A549 treated with dexamethasone at 1 μM for 4 hours (cell line): ENCODE measurements around the gene MED29. TPM values are rescaled to one million over a fixed set of nuclear protein-coding genes. Genes with fewer than 3 reads are reported as not detected.

Experiments used
- total RNA-seq: library from RNA; stranded (reverse); fragments of 200-300 nt; extraction: Qiagen RNA extraction; gene quantifications from 5 replicates; pipeline ENCODE4 v1.2.3, GENCODE V29; 2022

The MED29 gene, protein sequence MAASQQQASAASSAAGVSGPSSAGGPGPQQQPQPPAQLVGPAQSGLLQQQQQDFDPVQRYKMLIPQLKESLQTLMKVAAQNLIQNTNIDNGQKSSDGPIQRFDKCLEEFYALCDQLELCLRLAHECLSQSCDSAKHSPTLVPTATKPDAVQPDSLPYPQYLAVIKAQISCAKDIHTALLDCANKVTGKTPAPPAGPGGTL
- total RNA-seq = 66.9 to 81.5 TPM (median 79.2 TPM) in 5 replicates

DNA sequence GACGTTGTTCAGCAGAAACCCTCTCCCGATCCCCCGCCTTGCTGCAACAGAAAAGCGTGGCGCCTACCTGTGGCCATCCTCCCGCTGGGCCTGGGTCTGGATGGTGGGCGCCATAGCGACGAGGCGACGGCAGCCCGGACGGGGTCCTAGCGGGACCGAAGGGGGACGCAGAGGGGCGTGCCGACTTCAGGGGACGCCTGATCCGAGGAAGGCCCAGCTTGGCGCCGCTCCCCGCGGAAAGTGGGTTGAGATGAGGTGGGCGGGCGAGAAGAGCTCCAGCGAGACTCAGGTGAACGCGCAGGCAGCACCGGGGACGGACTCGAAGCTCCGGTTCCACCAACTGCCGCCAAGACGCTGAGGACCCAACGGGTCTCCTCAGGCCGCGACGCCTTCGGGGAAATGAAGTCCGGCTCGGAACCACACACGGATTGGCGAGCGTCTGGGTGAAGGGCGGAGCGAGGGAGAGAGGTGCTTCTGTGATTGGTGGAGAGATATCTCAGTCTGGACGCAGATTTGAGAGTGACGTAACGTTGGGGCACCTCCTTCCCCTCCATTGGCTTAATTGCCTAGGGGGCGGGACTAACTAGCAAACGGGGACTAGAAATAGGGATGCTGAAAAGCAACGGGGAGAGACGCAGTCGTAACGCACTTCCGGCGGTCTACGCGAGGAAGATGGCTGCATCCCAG lies at the start of gene MED29, which contains the start of gene PAF1:
TSS of gene MED29 (plus strand) at position 628 of the 687 bp plus-strand sequence. CDS start at position 673, 45 bp downstream.
TSS of gene PAF1 (minus strand) at position 356 of the 687 bp plus-strand sequence. CDS start at position 114, 242 bp downstream.

DNA sequence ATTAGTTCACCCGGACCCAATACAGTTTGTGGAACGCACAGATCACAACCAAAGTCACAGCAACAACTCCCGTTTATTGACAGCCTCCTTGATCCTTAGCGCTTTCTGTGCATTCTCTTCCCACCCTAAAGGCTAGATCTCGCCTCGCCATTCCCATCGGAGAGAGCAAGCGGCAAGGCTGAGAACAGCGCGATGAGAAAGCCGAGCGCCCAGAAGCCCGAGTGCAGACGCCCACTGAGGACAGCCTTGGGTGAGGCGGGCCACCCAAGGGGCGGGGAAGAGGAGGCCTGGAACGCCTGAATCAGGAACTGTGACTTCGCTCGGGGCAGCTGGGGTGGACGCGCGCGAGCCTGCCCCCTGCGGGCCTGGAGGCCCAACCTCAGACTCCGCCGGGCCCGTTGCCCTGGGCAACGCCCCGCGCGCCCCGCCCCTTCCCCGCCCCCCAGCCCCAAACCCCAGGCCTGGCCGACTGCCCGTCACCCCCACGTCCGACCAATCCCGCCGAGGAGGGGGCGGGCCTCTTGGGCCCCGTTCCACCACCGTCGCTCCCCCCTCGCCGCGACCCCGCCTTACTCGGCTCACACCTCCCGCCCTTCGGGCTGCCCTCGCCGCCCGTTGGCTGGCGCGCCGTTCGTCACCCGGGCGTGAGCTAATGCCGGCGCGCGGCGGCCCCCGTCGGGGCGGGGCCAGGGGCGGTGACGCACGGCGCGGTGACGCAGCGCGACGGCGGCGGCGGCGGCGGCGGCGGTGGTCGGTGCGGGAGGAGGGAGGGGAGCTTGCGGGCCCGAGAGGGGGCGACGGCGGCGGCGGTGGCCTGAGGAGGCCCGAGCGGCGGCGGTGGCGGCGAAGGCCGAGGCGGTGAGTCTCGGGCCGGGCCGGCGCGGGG lies 49.2 kb upstream of the MED29 start, which contains the start of gene SAMD4B:
TSS of gene SAMD4B (plus strand) at position 703 of the 886 bp plus-strand sequence. CDS start 14,473 bp downstream, outside the sequence.

DNA sequence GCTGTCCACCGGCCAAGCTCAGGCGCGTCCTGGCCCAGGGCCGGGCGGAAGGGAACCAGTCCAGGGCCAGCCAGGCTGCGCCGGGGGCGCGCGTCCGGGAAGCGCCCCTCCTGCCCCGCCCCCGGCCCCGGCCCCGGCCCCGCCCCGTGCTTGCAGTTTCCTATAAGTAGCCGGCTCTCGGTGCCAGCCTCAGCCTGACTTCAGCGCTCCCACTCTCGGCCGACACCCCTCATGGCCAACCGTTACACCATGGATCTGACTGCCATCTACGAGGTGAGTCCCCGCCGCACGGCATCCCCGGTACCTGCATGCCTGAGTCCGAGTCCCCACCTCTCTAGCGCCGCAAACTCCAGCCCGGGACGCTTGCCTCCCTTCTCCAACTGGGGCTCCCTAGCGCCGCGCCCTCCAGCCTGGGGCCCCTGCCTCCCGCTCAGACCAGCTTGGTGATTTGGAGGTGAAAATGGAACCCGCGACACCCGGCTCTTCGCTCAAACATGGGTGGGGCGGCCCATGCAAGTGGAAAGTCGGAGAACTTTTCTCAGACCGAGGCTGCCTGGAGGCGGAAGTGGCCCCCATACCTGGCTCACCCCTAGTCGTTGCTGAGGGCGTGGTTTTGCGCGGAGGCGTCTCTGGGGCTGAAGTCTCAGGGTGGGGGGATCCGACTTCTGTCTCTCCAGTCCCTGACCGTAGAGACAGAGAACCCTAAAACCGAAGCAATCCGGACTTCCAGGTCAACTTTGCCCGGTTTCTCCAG lies 15.7 kb downstream of the MED29 start, which contains the start of gene ZFP36:
TSS of gene ZFP36 (plus strand) at position 192 of the 754 bp plus-strand sequence. CDS start at position 250, 58 bp downstream.

DNA sequence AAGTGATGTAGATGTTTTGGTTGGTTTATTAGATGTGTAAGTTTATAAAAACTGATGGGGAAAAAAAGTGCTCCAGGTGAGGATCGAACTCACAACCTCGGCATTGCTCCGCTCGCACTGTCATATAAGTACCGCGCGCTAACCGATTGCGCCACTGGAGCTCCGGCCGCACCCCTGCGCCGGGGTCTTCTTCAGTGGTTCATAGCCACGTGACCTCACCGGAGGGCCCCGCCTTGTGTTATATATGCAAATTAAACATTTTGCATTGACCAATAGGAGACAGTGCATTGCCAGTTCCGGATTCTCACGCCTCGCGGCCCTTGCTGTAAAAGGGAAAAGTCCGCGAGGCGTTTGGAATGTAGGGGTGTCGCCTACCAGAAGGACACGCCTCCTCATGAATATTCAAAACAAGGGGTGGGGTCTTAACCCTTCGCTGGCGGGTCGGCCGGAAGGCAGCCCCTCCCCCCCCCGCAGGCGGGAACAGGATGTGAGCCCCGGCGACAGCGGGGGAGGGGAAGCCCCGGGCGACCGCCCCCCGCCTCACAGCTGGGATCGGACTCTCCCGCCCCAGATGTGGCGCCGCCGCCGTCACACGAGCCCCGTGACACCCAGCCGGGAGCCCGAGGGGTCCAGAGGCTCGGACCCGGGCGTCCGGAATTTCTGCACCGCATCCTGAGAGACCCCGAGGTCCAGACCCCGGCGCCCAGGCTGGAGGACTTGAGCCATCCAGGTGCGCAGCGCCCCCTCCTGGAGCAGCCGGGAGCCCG lies 21.1 kb downstream of the MED29 start, which contains the start of gene PLEKHG2:
TSS of gene PLEKHG2 (plus strand) at position 570 of the 767 bp plus-strand sequence. CDS start 1,418 bp downstream, outside the sequence.

DNA sequence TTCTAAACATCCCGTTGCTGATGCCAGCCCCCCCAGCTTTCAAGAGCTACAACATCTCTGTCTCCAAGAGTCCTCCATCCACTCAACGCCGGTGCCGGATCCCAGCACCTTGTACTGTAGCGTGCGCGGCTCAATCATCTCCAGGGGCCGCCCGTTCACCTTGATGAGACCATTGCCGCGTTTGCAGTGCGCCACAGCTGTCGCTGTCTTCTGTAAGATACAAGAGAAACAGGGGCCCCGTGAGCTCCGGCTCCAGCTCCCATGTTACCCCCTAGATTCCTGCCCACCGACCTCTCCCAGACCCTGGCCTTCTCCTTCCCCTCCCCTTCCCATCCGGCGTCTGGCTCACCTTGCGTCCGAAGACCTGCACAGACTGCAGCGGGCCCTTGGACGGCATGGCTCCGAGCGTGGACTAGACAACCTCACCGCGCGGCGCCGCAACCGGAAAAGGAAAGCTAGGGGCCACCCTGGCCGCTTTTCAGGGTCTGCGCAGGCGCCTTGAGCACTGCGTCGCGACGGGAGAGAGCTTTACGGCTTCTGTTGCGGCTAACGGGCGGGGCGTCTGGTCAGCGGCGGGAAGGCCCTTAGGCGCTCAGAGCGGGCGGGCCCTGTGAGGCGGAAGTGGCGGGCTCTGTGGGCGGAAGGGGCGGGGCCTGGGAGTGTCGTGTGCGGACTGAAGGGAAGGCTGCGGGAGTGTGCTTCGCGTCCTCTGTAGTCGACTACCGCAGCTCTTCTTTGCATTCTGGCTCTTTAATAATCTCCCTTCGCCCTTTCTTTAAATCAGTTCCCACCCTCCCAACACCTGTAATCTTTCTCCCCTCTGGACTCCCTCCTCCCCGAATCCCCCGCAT lies 44.5 kb downstream of the MED29 start, which contains the start of gene RPS16:
TSS of gene RPS16 (minus strand) at position 451 of the 851 bp plus-strand sequence. CDS start at position 397, 54 bp downstream.

DNA sequence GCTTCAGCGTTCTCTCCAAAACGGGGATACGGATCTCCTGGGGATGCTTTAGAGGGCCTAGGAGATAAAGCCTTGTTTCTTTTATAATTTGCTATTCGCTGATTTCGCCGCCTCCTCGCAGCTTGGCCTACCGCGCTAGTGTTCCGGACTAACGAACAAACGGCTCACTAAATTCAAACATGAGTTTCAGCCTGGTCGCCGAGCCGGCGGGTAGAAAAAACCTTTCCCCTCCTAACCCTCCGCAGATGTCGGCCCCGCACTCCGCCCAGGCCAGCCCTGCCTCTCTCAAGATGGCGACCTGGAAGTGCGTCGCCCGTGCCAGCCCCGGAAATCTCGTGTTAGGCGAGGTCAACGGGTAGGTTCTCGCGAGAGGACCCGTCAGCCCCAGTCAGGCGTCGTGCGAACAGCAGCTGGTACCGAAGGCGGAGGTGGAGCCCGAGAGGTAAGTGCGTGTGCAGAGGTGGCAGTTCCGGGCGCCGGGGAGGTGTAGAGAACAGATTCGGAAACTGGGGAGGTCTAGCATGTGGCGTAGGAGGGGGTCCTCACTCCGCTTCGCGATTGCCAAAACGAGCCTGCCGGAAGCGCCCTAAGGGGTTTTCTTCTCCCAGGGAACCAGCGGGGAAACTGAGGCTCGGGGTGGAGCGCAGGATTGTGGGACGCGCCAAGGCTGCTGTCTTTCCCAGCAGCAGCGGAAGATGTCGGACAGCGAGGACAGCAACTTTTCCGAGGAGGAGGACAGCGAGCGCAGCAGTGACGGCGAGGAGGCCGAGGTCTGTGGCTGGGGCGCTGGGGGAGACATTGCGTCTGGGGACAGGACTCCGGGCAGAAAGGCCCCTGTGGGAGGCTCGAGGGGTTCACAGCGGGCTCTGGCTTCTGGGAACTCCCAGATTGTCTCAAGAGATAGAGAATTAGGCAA lies 54.3 kb downstream of the MED29 start, which contains the start of gene SUPT5H:
TSS of gene SUPT5H (plus strand) at position 387 of the 916 bp plus-strand sequence. CDS start at position 696, 309 bp downstream.

Other genes starting within 250 kb of the MED29 start
- gene NCCRP1, start 194.4 kb upstream of the MED29 start, total RNA-seq = 1.0 to 1.7 TPM (median 1.5 TPM) in 5 replicates
- gene SYCN, start 187.1 kb upstream of the MED29 start, total RNA-seq = not detected in 5 replicates
- gene IFNL3, start 146.4 kb upstream of the MED29 start, total RNA-seq = not detected in 5 replicates
- gene IFNL4, start 142.5 kb upstream of the MED29 start, total RNA-seq = not detected in 5 replicates
- gene IFNL2, start 123.0 kb upstream of the MED29 start, total RNA-seq = not detected in 5 replicates
- gene IFNL1, start 95.0 kb upstream of the MED29 start, total RNA-seq = 0.16 to 0.26 TPM in 2 of 5 replicates, not detected in the others
- 6.3 to 10.8 TPM (median 9.6 TPM) in 5 replicates for gene LRFN1, start 70.5 kb upstream of the MED29 start, total RNA-seq
- 0.31 TPM in 1 of 5 replicates, not detected in the others for gene GMFG, start 55.3 kb upstream of the MED29 start, total RNA-seq
- gene SAMD4B, start 49.0 kb upstream of the MED29 start, total RNA-seq = 101 to 193 TPM (median 189 TPM) in 5 replicates
- 70.3 to 88.0 TPM (median 86.0 TPM) in 5 replicates for gene PAF1, start 272 bp upstream of the MED29 start, total RNA-seq
- gene ZFP36, start 15.5 kb downstream of the MED29 start, total RNA-seq = 195 to 324 TPM (median 282 TPM) in 5 replicates
- 60.4 to 147 TPM (median 118 TPM) in 5 replicates for gene PLEKHG2, start 21.3 kb downstream of the MED29 start, total RNA-seq
- gene RPS16, start 44.6 kb downstream of the MED29 start, total RNA-seq = 6,292 to 6,945 TPM (median 6,439 TPM) in 5 replicates
- gene SUPT5H, start 54.2 kb downstream of the MED29 start, total RNA-seq = 141 to 199 TPM (median 189 TPM) in 5 replicates
- gene TIMM50, start 89.5 kb downstream of the MED29 start, total RNA-seq = 175 to 234 TPM (median 221 TPM) in 5 replicates
- gene DLL3, start 107.6 kb downstream of the MED29 start, total RNA-seq = 7.2 to 9.6 TPM (median 9.0 TPM) in 5 replicates
- gene SELENOV, start 123.8 kb downstream of the MED29 start, total RNA-seq = 0.05 TPM in 1 of 5 replicates, not detected in the others
- 5.8 to 7.8 TPM (median 7.2 TPM) in 5 replicates for gene EID2B, start 141.5 kb downstream of the MED29 start, total RNA-seq
- gene EID2, start 148.8 kb downstream of the MED29 start, total RNA-seq = 35.1 to 39.3 TPM (median 35.6 TPM) in 5 replicates
- gene LGALS13, start 211.1 kb downstream of the MED29 start, total RNA-seq = not detected in 5 replicates